ENCODE measurements around the gene TRPM8. TPM values are rescaled to one million over a fixed set of nuclear protein-coding genes. Genes with fewer than 3 reads are reported as not detected.

TRPM8 gene
- total RNA-seq, 2 donors from 2014 or later, result 71.1 to 71.3 TPM

DNA sequence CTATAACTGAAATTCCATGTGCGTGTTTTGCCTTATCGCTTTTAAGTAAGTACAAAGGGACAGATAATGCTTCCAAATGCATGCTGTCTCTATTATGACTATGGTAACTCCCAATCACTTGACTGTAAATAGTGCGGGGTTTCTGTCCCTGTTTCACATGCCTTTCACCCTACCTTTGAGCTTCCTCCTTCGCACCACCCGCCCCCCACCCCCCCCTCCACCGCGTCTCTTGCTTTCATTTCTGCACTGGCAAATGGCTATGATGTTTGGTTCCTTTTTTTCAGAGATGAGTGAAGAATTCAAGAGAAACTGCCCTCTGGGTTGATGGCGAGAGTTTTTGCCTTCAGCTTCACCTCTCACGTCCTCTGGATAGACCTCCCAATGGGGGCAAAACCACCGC is 108.3 kb downstream of the TRPM8 start:
- no peaks in the 10 kb centered on the region for H3K27me3 ChIP-seq (replicated peaks; ENCODE audit: insufficient read depth)
- H3K4me1 ChIP-seq (replicated peaks), result peaks cover 5% of the 10 kb centered on the region
- no peaks in the 10 kb centered on the region for H3K9me3 ChIP-seq
- 10% methylated on average over 10 of the region's 10 CpGs for whole genome bisulfite sequencing
- TF ChIP-seq POLR2AphosphoS5 (IDR thresholded peaks at IDR 0.05), result no peak
- DNase-seq (ENCODE audit: low spot score), result no peak
- H3K36me3 ChIP-seq, result no peaks in the 10 kb centered on the region
- peak overlapping the region in 1 of 2 donors; percentile 2 for H3K27ac ChIP-seq
- intact Hi-C loops (cut with DNase I), result no loop called here
- H3K4me3 ChIP-seq, result peak overlapping the region; percentile 9 to 11

DNA sequence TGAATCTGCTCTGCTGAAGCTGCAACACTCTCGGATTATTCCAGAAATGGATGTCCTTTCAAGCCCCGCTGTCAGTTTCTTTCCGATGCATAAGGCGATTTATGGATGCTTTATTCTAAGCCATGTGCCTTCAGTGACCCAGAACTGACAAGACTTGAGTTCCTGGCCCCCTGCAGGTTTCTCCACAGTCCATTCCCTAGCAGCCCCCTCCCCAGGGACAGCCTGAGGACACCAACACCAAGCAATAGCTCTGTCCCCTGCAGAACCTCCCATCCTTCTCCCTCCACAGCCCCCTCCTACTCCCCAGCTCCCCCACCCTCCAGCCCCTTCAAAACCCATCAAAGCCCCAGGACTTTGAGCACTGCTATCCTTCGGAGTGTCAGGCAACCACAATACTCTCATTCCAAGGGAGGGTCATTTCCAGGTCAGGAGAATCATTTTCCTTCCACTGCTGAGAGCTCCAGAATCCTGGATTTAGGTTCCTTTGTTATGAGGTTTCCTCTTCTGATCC is 108.8 kb downstream of the TRPM8 start:
- H3K4me3 ChIP-seq, result peak overlapping the region in 1 of 2 donors; percentile 9
- no peaks in the 10 kb centered on the region for H3K9me3 ChIP-seq
- no peak for DNase-seq (ENCODE audit: low spot score)
- 17% methylated on average over 5 of the region's 5 CpGs for WGBS
- H3K4me1 ChIP-seq (replicated peaks), result no peaks in the 10 kb centered on the region
- peak overlapping the region in 1 of 2 donors; percentile 2 for H3K27ac ChIP-seq
- intact Hi-C loops (cut with DNase I), result no loop called here
- H3K27me3 ChIP-seq (replicated peaks; ENCODE audit: insufficient read depth), result no peaks in the 10 kb centered on the region
- TF ChIP-seq POLR2A (IDR thresholded peaks at IDR 0.05) (no peak), POLR2AphosphoS5 (IDR thresholded peaks at IDR 0.05) (no peak)
- TF ChIP-seq, protein P1, sequence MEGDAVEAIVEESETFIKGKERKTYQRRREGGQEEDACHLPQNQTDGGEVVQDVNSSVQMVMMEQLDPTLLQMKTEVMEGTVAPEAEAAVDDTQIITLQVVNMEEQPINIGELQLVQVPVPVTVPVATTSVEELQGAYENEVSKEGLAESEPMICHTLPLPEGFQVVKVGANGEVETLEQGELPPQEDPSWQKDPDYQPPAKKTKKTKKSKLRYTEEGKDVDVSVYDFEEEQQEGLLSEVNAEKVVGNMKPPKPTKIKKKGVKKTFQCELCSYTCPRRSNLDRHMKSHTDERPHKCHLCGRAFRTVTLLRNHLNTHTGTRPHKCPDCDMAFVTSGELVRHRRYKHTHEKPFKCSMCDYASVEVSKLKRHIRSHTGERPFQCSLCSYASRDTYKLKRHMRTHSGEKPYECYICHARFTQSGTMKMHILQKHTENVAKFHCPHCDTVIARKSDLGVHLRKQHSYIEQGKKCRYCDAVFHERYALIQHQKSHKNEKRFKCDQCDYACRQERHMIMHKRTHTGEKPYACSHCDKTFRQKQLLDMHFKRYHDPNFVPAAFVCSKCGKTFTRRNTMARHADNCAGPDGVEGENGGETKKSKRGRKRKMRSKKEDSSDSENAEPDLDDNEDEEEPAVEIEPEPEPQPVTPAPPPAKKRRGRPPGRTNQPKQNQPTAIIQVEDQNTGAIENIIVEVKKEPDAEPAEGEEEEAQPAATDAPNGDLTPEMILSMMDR (IDR thresholded peaks at IDR 0.05), result no peak
- no peaks in the 10 kb centered on the region for H3K36me3 ChIP-seq

DNA sequence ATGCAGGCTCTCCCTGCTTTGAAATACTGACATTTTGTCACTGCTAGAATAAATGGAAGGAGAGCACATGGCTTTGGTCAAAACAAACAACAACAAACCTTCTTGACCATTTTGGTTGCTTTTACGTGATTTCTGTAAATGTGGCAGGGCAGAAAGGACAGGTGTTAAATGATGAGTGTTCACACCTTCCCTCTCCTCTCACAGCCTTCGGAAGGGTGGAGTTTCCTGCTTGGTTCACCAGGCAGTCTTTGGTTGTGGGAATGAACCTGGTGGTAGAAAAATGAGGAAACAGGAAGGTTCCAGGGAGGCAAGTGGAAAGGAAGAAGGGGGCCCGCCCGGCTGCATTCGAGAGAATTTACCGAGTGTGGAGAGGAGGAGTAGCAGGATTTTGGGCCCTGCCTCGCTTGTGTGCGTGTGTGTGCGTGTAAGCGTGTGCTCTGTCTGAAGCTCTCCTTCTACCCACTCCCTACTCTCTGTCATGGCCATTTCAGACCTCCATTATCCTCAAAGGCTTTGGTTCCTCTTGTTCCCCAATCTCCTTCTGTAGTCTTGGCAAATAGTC is 109.6 kb downstream of the TRPM8 start:
- Histone ChIP-seq H3K36me3 (no peaks in the 10 kb centered on the region), H3K4me1 (replicated peaks) (no peaks in the 10 kb centered on the region), H3K9me3 (no peaks in the 10 kb centered on the region), H3K27me3 (replicated peaks; ENCODE audit: insufficient read depth) (no peaks in the 10 kb centered on the region), H3K4me3 (no peak overlapping the region), H3K27ac (no peak overlapping the region)
- intact Hi-C loops (cut with DNase I), result no loop called here
- TF ChIP-seq, protein P1 (IDR thresholded peaks at IDR 0.05), result no peak
- no peak for TF ChIP-seq POLR2AphosphoS5 (IDR thresholded peaks at IDR 0.05)
- TF ChIP-seq POLR2A (IDR thresholded peaks at IDR 0.05), result no peak
- WGBS, result 93% methylated on average over 10 of the region's 10 CpGs
- DNase-seq (ENCODE audit: low spot score), result no peak

DNA sequence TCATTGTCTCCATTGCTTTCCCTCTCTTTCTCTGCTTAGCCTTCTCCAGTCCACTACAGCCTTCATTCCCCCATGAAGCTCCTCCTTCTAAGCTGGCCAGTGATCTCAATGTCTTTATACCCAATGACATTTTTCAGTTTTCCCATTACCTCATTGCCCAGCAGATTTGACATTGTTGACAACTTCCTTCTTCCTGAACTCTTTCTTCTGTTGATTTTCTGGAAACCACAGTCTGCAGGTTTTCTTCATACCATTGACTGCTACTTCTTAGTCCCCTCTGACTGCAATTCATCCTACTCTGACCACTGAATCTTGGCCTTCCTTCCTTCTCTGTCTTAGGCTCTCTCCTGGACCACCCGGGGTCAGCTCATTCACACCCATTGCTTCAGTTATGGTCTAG is 110.5 kb downstream of the TRPM8 start:
- Histone ChIP-seq H3K4me3 (no peak overlapping the region), H3K9me3 (no peaks in the 10 kb centered on the region), H3K4me1 (replicated peaks) (no peaks in the 10 kb centered on the region), H3K36me3 (no peaks in the 10 kb centered on the region), H3K27ac (no peak overlapping the region), H3K27me3 (replicated peaks; ENCODE audit: insufficient read depth) (no peaks in the 10 kb centered on the region)
- intact Hi-C loops (cut with DNase I), result no loop called here
- DNase-seq (ENCODE audit: low spot score), result no peak
- 90% methylated on average over 1 of the region's 1 CpG for WGBS
- no peak for TF ChIP-seq POLR2AphosphoS5 (IDR thresholded peaks at IDR 0.05)
- TF ChIP-seq POLR2A (IDR thresholded peaks at IDR 0.05), result no peak
- TF ChIP-seq, protein P1 (IDR thresholded peaks at IDR 0.05), result no peak

DNA sequence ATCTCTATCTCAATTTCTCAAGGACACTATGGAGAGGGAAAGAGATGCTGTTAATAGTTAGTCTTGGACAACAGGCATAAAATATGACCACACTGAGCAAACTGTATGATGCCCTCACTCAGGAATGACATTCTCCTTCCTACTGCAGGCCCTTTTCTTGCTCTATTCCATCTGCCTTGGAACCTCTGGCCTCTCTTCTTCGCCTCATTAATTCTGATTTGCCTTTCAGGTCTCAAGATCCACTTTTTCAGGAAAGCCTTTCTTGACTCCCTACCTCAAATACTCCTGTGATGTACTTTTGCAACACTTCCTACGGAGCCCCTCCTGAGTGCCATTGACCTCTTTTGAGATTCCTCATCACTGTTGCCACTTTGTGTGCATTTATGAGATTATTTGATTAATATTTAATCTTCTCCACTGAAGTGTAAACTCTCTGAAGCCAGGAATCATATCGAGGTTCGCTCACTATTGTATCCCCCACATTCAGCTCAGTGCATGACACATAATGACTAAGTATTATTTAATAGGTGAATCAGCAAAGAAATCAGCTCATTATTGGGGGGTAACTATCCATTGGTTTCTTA is 112.1 kb downstream of the TRPM8 start:
- no peaks in the 10 kb centered on the region for H3K4me1 ChIP-seq (replicated peaks)
- intact Hi-C loops (cut with DNase I), result no loop called here
- H3K36me3 ChIP-seq, result no peaks in the 10 kb centered on the region
- TF ChIP-seq, protein P1 (IDR thresholded peaks at IDR 0.05), result no peak
- 88% methylated on average over 4 of the region's 4 CpGs for WGBS
- no peak overlapping the region for H3K27ac ChIP-seq
- H3K4me3 ChIP-seq, result no peak overlapping the region
- DNase-seq (ENCODE audit: low spot score), result no peak
- no peaks in the 10 kb centered on the region for H3K27me3 ChIP-seq (replicated peaks; ENCODE audit: insufficient read depth)
- no peaks in the 10 kb centered on the region for H3K9me3 ChIP-seq

Measured in prostate gland (tissue), 2 donors.